WERI-Rb-1 (cell line): ENCODE measurements around the gene OR10H1.

Experiments used
- DNase-seq: peaks from one replicate; pipeline ENCODE4 v3.0.0-alpha.2; 2020
- H3K27ac ChIP-seq: fragments of 250-450 bp; sonication (Bioruptor Pico); 2 replicates; pipeline ENCODE4 v1.5.1; 2020; ENCODE audit warnings: mild to moderate bottlenecking, moderate library complexity
- H3K27me3 ChIP-seq: fragments of 250-450 bp; sonication (Bioruptor Pico); 2 replicates; pipeline ENCODE4 v1.5.1; 2021; ENCODE audit warnings: mild to moderate bottlenecking, low read depth, moderate library complexity; ENCODE audit not compliant: insufficient read depth, severe bottlenecking
- H3K36me3 ChIP-seq: fragments of 250-450 bp; sonication (Bioruptor Pico); 2 replicates; pipeline ENCODE4 v1.5.1; 2020; ENCODE audit warnings: mild to moderate bottlenecking, moderate library complexity
- H3K4me3 ChIP-seq: 2 replicates; pipeline ENCODE4 v1.5.1; 2011; ENCODE audit warnings: low read depth, mild to moderate bottlenecking, control low read depth, low read length
- H3K9me3 ChIP-seq: fragments of 250-450 bp; sonication (Bioruptor Pico); 2 replicates; pipeline ENCODE4 v1.5.1; 2021; ENCODE audit warnings: mild to moderate bottlenecking, moderate library complexity; ENCODE audit not compliant: severe bottlenecking
- CTCF ChIP-seq: IDR thresholded peaks from 2 replicates; pipeline ENCODE4 v1.5.1; 2011; ENCODE audit warnings: low read depth, mild to moderate bottlenecking, control low read depth, inconsistent platforms, low read length

Gene OR10H1

DNA sequence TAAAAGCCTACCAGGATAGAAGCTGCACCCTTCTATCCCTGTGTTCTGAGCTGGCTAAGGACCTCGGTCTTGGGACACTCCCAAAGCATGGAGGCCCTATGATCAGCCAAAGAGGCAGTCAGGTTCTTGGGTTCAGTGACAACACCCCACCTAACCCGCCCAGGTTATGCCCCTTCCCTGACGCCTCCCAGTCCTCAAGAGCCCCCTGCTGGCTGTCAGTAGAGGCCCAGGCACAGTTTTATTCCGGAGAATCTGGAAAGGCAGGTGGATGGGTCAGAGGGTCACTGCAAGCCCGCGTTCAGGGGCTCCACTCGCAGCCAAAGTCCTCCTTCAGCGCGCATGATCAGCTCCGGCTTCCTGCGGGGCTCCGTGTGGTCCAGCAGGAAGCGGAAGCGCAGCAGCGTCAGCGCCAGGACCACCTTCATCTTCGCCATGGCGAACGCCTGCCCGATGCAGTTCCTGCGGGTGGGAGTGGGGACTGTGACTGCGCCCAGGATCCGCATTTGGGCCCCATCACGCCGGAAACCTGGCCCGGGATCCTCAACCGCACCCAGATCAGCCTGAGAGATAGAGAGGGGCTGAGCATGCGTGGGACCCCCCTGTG lies 55.4 kb downstream of the OR10H1 start:
- Histone ChIP-seq H3K36me3 (no peaks in the 10 kb centered on the region), H3K4me3 (no peak overlapping the region), H3K27ac (no peak overlapping the region), H3K27me3 (peaks cover 79% of the 10 kb centered on the region), H3K9me3 (no peaks in the 10 kb centered on the region)
- TF ChIP-seq CTCF: peak; percentile 42
- no peak for DNase-seq

- no peak for DNase-seq
- Histone ChIP-seq H3K27me3 (peaks cover 82% of the 10 kb centered on the region), H3K36me3 (no peaks in the 10 kb centered on the region), H3K4me3 (no peak overlapping the region), H3K9me3 (no peaks in the 10 kb centered on the region), H3K27ac (no peak overlapping the region)
- no peak for TF ChIP-seq CTCF
Measured at GRCh38 chr19:15758379-15758778, 57.1 kb downstream of the OR10H1 start.
